OCI-M1 (cell line): Measurements from ENCODE around the gene RUVBL2.
"Not testable (repeated sequence)": the region's sequence is repeated elsewhere in the genome, so short reads cannot be mapped to it uniquely, and the experiment has no call there.

Source experiments
- DNase-seq: peaks from one replicate; lab custom pipeline; 2025; lab: John Stamatoyannopoulos, UW

The RUVBL2 gene

DNA sequence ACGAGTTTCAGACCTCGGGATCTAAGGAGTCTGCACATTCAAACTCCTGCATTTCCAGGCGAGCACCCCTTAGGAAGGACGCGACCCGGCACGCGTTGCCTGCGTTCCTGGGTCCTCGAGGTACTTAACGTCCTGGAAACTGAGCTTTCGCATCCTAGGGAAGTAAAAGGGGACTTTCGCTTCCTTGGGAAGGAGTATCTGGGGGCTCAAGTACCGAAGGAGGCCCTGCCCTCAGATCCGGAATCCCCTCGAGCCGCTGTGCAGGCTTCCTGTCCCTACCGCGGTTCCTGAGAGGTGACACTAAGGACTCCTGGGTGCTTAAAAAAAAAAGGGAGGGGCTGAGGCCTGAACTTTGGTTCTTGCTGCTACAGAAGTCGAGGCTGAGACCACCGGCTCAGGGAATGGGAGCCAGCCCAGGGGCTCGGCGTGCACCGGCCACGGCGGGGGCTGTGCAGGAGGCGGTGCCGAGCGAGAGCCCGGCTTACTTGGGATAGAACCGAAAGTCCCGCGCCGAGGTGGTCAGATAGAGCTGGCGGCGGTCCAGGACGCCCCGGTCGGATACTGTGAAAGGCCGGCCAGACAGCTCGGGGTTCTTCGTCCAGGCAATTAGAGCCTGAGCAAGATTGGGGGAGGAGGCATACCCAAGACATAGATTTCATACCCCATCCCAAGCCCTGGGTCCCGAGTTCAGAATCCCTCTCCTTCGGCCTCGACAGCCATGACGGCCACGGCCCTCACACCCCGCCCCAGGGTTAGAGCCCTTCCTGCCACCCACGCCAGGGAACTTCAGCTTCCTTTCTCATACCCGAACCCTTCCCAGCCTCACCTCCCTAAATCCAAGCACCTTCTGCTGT, 24.9 kb downstream of the RUVBL2 start:
- peak; percentile 65 for DNase-seq

DNA sequence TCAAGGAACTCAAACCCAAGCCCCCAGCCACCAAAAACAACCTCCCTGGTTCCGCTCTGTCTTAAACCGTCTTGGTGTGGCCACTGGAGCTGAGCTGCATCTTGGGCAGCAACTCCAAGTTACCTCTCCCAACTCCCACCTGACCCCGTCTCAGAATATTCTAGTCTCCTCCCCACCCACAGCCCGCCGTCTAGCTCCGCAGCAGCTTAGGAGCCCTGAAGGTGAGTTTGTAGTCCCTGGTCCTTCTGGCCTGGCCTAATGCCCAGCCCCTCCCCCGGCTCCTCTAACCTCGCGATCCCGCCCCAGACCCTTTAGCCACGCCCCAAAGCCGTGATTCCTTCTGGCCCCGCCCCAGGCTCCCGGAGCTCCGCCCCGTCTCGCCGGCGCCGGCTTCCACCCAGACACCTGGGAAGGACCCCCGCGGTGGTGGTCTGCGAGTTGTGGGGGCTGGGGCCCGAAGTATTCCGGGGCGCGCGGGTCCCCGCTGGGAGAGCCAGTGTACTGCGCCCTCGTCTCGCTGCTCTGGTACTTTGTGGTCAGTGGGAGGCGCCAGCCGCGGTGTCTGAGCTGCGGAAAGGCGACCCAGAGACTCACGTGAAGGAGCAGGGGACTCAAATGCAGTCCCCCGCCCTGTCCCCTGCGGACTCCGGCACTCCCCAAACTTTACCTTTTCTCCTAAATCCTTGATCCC, 25.7 kb downstream of the RUVBL2 start:
- DNase-seq: peak; percentile 72

DNA sequence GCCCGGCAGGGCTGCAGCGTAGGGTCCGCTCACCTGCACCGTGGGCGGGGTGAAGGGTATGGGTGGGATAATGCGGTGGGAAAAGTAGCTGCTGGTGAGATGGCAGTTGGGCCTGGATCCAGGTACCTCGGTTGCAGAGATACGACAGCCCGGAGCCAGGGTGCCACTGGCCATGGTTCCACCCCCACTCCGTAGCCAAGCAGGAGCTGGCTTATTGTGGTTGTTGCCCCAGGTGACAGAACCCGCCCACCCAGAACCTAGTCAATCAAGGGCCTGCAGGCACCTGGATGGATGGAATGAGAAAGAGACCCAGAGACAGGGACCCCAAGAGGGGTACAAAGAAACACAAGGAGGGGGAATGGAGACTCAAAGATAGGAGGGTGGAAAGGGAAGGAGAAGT, 26.7 kb downstream of the RUVBL2 start:
- no peak for DNase-seq

DNA sequence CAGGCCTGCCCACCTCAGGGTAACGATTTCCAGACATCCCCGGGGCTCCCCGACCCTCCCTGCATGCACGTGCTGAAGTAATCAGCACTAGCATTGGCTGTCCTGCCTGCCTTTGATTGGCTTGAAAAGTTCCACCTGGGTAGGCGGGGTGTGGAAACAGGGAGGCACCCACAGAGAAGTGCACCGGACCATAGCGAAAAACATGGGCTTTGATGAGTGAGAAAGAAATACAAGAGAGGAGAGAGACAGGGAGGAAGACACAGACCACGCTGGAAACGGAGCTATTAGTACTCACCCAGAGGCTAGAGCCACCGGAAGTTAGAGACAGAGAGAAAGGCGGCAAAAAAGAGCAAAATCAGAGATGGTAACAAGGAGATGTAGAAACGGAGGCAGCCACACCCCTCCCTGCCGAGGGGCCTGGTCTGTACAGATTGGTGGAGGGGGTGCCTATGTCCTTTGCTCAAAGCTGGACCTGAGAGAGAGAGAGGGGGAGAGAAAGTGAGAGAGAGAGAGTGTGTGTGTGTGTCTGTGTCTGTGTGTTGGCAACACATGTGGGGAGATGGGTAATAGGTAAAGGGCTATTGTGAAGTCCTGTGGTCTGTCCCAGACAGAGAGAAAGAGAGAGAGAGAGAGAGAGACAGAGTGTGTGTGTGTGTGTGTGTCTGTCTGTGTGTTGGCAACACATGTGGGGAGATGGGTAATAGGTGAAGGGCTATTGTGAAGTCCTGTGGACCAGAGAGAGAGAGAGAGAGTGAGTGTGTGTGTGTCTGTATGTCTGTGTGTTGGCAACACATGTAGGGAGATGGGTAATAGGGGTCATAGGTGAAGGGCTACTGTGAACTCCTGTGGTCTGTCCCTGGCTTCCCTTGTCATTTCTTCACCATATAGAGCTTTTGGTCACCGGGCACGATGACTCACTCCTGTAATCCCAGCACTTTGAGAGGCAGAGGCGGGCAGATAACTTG, 27.5 kb downstream of the RUVBL2 start:
- DNase-seq: peak; percentile 75

DNA sequence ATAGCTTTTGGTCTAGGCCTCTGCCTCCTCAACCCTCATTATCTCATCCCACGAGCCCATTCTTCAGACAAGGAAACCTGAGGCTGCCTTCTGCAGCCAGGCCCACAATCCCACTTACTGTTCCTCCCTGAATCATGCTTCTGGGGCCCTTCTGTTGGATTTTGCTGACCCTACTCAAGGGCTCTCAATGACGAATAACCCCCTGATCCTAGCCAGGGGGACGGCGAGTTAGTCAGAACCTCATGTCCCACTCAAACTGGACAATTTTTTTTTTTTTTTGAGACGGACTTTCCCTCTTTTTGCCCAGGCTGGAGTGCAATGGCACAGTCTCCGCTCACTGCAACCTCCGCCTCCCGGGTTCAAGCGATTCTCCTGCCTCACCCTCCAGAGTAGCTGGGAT, 28.4 kb downstream of the RUVBL2 start:
- DNase-seq: no peak

DNA sequence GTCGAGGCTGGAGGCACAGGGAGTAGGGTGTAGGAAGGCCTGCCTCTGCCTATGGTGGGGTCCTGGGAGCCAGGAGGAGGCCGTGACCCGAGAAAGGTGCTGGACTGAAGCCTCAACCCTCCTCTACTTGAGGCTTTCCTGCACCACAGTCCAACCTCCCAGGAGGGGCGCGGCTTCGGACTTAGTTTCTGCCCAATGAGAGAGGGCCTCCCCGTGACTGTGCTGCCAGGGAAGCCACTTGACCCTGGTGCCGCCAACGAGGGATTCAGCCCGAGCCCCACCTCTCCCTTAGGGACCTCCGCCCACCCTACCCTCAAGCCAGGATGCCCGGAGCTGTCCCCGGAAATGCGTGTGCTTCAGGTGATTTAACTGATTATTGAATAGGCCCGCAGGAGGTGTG, 30.5 kb downstream of the RUVBL2 start, which contains the start of gene CGB3:
Gene CGB3 (minus strand): TSS at position 101 of the 400 bp plus-strand sequence. CDS start 362 bp downstream, outside the sequence.
- not testable (repeated sequence) for DNase-seq

DNA sequence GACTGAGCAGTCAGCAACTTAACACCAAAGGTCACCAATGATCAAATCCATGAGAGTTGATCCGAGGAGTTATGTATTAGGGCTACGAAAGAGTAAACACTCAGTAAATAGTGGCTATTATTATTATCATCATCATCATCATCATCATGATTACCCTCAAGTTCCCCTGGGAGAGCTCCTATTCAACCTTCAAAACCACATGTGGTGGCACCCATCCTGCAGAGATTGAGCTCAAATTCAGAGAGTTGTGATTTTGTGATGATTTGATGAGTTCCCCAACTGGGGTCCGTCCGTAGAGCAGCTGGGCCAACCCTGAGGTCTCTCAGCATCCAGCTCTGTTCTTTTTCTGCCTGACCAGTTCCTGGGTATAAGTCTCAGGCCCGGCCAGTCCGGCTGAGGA, 31.4 kb downstream of the RUVBL2 start:
- DNase-seq: not testable (repeated sequence)

DNA sequence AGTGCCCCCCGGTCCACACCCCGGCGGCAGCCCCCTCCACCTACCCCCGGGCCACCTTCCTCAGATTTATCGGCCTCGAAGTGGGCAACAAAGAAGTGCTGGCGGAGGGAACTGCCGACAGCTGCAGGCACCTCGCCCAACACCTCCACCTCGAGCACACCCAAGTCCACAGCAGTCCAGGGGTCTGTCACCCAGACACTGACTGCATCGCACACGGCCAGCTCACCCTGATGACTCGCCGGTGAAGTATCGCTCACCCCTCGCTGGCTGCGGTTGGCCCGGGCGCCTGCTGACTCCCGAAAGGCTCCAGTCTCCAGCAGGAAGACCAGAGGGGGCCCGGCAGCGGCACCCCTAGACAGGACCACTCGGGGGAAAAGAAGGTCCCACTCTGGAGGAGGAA, 31.9 kb downstream of the RUVBL2 start:
- DNase-seq: not testable (repeated sequence)

DNA sequence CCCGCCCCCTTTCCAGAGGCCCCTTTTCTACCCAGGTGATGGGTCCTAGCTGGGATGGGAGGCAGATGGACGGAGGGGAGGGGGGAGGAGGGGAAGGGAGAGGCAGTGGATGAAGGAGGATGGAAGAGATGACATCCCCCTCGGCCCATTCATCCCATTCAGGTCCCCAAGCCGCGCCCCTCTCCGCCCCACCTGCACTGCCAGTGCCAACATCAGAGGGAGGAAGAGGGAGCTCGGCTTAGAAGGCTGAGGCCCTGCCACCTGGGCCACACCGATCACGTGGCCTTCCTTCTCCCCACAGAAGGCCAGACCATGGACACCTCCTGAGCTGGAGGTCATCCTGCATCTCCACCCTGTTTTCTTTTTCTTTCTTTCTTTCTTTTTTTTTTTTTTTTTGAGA, 35.0 kb downstream of the RUVBL2 start:
- DNase-seq: not testable (repeated sequence)

DNA sequence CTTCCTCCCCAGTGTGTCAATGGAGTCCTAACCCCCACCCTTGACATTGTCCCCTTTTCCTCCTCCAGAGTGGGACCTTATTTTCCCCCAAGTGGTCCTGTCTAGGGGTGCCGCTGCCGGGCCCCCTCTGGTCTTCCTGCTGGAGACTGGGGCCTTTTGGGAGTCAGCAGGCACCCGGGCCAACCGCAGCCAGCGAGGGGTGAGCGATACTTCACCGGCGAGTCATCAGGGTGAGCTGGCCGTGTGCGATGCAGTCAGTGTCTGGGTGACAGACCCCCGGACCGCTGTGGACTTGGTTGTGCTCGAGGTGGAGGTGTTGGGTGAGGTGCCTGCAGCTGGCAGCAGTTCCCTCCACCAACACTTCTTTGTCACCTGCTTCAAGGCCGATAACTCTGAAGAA, 36.1 kb downstream of the RUVBL2 start:
- not testable (repeated sequence) for DNase-seq

DNA sequence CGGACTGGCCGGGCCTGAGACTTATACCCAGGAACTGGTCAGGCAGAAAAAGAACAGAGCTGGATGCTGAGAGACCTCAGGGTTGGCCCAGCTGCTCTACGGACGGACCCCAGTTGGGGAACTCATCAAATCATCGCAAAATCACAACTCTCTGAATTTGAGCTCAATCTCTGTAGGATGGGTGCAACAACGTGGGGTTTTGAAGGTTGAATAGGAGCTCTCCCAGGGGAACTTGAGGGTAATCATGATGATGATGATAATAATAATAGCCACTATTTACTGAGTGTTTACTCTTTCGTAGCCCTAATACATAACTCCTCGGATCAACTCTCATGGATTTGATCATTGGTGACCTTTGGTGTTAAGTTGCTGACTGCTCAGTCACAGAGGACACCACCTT, 36.6 kb downstream of the RUVBL2 start:
- not testable (repeated sequence) for DNase-seq

DNA sequence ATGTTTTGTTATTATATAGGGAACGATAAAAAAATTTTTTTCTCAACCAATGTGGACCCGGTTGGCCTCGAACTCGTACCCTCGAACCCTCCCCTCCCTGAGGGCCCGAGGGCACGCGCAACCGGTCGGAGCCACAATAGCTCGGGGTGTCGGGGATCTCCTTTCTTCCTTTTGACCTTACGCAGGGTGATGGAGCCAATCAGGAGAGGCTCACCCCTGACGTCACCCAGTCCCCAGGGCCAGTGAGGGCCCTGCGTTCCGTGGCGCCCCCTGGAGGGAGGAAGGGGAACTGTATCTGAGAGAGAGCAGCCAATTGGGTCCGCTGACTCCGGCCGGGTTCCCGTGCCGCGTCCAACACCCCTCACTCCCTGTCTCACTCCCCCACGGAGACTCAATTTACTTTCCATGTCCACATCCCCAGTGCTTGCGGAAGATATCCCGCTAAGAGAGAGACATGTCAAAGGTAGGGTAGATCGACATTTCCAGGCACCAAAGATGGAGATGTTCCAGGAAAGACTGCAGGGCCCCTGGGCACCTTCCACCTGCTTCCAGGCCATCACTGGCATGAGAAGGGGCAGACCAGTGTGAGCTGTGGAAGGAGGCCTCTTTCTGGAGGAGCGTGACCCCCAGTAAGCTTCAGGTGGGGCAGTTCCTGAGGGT, 38.1 kb downstream of the RUVBL2 start, which contains the start of gene CGB2:
Gene CGB2 (plus strand): TSS at position 249 of the 660 bp plus-strand sequence. CDS start 206 bp downstream, at position 455.
- DNase-seq: peak; percentile 88

DNA sequence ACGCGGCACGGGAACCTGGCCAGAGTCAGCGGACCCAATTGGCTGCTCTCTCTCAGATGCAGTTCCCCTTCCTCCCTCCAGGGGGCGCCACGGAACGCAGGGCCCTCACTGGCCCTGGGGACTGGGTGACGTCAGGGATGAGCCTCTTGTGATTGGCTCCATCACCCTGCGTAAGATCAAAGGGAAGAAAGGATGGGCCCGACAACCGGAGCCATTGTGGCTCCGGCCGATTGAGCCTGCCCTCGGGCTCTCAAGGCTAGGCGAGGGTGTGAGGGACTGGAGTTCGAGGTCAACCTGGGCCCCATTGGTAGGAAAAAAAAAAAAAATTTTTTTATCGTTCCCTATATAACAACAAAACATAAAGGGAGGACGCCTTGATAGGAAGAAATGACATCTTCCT, 43.1 kb downstream of the RUVBL2 start, which contains the start of gene CGB1:
Gene CGB1 (minus strand): TSS at position 81 of the 400 bp plus-strand sequence. CDS start 184 bp downstream, outside the sequence.
- DNase-seq: peak; percentile 82

DNA sequence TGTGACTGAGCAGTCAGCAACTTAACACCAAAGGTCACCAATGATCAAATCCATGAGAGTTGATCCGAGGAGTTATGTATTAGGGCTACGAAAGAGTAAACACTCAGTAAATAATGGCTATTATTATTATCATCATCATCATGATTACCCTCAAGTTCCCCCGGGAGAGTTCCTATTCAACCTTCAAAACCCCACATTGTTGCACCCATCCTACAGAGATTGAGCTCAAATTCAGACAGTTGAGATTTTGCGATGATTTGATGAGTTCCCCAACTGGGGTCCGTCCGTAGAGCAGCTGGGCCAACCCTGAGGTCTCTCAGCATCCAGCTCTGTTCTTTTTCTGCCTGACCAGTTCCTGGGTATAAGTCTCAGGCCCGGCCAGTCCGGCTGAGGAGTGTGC, 44.4 kb downstream of the RUVBL2 start:
- DNase-seq: not testable (repeated sequence)

DNA sequence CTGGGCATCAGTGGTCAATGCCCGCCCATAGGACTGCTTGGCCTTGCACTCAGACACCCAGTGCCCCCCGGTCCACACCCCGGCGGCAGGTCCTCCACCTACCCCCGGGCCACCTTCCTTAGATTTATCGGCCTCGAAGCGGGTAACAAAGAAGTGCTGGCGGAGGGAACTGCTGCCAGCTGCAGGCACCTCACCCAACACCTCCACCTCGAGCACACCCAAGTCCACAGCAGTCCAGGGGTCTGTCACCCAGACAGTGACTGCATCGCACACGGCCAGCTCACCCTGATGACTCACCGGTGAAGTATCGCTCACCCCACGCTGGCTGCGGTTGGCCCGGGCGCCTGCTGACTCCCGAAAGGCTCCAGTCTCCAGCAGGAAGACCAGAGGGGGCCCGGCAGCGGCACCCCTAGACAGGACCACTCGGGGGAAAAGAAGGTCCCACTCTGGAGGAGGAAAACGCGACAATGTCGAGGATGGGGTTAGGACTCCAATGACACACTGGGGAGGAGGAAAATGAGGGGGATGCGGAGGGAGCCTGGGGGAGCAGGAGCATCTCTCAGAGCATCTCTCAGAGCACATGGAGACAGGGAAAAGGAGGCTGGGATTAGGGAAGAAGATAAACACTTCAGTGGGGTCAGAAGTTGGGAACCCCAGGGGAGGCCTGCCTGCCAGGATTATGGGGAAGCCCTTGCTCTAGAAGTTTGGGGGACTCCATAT, 45.0 kb downstream of the RUVBL2 start:
- DNase-seq: not testable (repeated sequence)

DNA sequence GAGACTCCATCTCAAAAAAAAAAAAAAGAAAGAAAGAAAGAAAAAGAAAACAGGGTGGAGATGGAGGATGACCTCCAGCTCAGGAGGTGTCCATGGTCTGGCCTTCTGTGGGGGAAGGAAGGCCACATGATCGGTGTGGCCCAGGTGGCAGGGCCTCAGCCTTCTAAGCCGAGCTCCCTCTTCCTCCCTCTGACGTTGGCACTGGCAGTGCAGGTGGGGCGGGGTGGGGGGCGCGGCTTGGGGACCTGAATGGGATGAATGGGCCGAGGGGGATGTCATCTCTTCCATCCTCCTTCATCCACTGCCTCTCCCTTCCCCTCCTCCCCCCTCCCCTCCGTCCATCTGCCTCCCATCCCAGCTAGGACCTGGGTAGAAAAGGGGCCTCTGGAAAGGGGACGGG, 46.0 kb downstream of the RUVBL2 start:
- DNase-seq: not testable (repeated sequence)

DNA sequence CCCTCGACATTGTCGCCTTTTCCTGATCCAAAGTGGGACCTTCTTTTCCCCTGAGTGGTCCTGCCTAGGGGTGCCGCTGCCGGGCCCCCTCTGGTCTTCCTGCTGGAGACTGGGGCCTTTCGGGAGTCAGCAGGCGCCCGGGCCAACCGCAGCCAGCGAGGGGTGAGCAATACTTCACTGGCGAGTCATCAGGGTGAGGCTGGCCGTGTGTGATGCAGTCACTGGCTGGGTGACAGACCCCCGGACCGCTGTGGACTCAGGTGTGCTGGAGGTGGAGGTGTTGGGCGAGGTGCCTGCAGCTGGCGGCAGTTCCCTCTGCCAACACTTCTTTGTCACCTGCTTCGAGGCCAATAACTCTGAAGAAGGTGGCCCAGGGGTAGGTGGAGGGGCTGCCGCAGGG, 48.5 kb downstream of the RUVBL2 start:
- DNase-seq: no peak

DNA sequence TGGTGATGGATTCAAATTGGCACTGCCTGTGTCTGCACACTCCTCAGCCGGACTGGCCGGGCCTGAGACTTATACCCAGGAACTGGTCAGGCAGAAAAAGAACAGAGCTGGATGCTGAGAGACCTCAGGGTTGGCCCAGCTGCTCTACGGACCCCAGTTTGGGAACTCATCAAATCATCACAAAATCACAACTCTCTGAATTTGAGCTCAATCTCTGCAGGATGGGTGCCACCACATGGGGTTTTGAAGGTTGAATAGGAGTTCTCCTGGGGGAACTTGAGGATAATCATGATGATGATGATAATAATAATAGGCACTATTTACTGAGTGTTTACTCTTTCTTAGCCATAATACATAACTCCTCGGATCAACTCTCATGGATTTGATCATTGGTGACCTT, 49.0 kb downstream of the RUVBL2 start:
- DNase-seq: not testable (repeated sequence)

DNA sequence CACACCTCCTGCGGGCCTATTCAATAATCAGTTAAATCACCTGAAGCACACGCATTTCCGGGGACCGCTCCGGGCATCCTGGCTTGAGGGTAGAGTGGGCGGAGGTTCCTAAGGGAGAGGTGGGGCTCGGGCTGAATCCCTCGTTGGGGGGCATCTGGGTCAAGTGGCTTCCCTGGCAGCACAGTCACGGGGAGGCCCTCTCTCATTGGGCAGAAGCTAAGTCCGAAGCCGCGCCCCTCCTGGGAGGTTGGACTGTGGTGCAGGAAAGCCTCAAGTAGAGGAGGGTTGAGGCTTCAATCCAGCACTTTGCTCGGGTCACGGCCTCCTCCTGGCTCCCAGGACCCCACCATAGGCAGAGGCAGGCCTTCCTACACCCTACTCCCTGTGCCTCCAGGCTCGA, 49.9 kb downstream of the RUVBL2 start, which contains the start of gene CGB5:
Gene CGB5 (plus strand): TSS at position 301 of the 400 bp plus-strand sequence. CDS start 362 bp downstream, outside the sequence.
- not testable (repeated sequence) for DNase-seq

DNA sequence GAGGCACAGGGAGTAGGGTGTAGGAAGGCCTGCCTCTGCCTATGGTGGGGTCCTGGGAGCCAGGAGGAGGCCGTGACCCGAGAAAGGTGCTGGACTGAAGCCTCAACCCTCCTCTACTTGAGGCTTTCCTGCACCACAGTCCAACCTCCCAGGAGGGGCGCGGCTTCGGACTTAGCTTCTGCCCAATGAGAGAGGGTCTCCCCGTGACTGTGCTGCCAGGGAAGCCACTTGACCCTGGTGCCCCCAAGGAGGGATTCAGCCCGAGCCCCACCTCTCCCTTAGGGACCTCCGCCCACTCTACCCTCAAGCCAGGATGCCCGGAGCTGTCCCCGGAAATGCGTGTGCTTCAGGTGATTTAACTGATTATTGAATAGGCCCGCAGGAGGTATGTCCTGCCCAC, 55.3 kb downstream of the RUVBL2 start, which contains the start of gene CGB8:
Gene CGB8 (minus strand): TSS at position 101 of the 400 bp plus-strand sequence. CDS start 372 bp downstream, outside the sequence.
- not testable (repeated sequence) for DNase-seq
